ENCODE measurements around the gene RGS7.

- TF ChIP-seq EZH2 (IDR thresholded peaks at IDR 0.05; ENCODE audit: insufficient read depth, poor library complexity, severe bottlenecking) (no peak), EZH2phosphoT487 (IDR thresholded peaks at IDR 0.05; ENCODE audit: insufficient read depth, low read depth) (no peak)
These were observed 243.4 kb downstream of the RGS7 start for GRCh38 chr1:241113557-241113956.

Measured in GM23248 (cell line).